Glutamatergic neuron (in vitro differentiated cells): ENCODE results near the gene LCORL. TPM values are rescaled to one million over a fixed set of nuclear protein-coding genes. Genes with fewer than 3 reads are reported as not detected.

Experiments used
- DNase-seq: peaks from one replicate; pipeline ENCODE4 v3.0.0; 2022
- H3K27ac Mint-ChIP-seq: one replicate; pipeline ENCODE4 v1.8.0; 2020; ENCODE audit warnings: mild to moderate bottlenecking, mixed read lengths, inconsistent platforms; ENCODE audit not compliant: unreplicated experiment
- H3K27me3 Mint-ChIP-seq: one replicate; pipeline ENCODE4 v1.8.0; 2020; ENCODE audit warnings: mild to moderate bottlenecking, moderate library complexity, mixed read lengths, inconsistent platforms; ENCODE audit not compliant: unreplicated experiment
- H3K36me3 Mint-ChIP-seq: one replicate; pipeline ENCODE4 v1.8.0; 2020; ENCODE audit warnings: mild to moderate bottlenecking, mixed read lengths, inconsistent platforms; ENCODE audit not compliant: unreplicated experiment
- H3K4me1 Mint-ChIP-seq: one replicate; pipeline ENCODE4 v1.8.0; 2020; ENCODE audit warnings: mild to moderate bottlenecking, low read depth, mixed read lengths, inconsistent platforms; ENCODE audit not compliant: unreplicated experiment
- H3K4me3 Mint-ChIP-seq: one replicate; pipeline ENCODE4 v1.8.0; 2020; ENCODE audit warnings: mild to moderate bottlenecking, mixed read lengths, inconsistent platforms; ENCODE audit not compliant: unreplicated experiment
- H3K9me3 Mint-ChIP-seq: one replicate; pipeline ENCODE4 v1.8.0; 2020; ENCODE audit warnings: mild to moderate bottlenecking, moderate library complexity, mixed read lengths, inconsistent platforms; ENCODE audit not compliant: unreplicated experiment
- CTCF ChIP-seq: fragments of 200-600 bp; sonication (generic); IDR thresholded peaks from one replicate; pipeline ENCODE4 v1.5.0; 2021; ENCODE audit not compliant: partially characterized antibody, unreplicated experiment
- total RNA-seq: library from RNA; stranded (reverse); fragmentation: NEBNext Ultra II Directional; extraction: Animal tissue kit (Norgen Biotek cat#: 25700); gene quantifications from one replicate; pipeline ENCODE4 v1.2.1, GENCODE V29; 2021; ENCODE audit not compliant: unreplicated experiment

LCORL gene
- total RNA-seq, 1 donor from 2014 or later, result 30.8 TPM

- DNase-seq, result no peak
- no peak for TF ChIP-seq CTCF
- H3K36me3 Mint-ChIP-seq, result no peaks in the 10 kb centered on the region
- no peak overlapping the region for H3K27ac Mint-ChIP-seq
- peaks cover 2% of the 10 kb centered on the region for H3K27me3 Mint-ChIP-seq
- H3K4me3 Mint-ChIP-seq, result no peak overlapping the region
- no peaks in the 10 kb centered on the region for H3K4me1 Mint-ChIP-seq
- no peaks in the 10 kb centered on the region for H3K9me3 Mint-ChIP-seq
These were observed 126.1 kb downstream of the LCORL start for GRCh38 chr4:17895481-17895880.

GRCh38 chr4:17894421-17894820 lies 127.1 kb downstream of the LCORL start:
- H3K4me3 Mint-ChIP-seq, result no peak overlapping the region
- H3K4me1 Mint-ChIP-seq, result no peaks in the 10 kb centered on the region
- no peaks in the 10 kb centered on the region for H3K36me3 Mint-ChIP-seq
- H3K27me3 Mint-ChIP-seq, result peaks cover 4% of the 10 kb centered on the region
- H3K27ac Mint-ChIP-seq, result no peak overlapping the region
- DNase-seq, result no peak
- no peaks in the 10 kb centered on the region for H3K9me3 Mint-ChIP-seq
- TF ChIP-seq CTCF, result no peak

GRCh38 chr4:17889692-17890091 lies 131.9 kb downstream of the LCORL start:
- Mint-ChIP-seq H3K4me3 (no peak overlapping the region), H3K36me3 (no peaks in the 10 kb centered on the region), H3K4me1 (no peaks in the 10 kb centered on the region), H3K27me3 (peaks cover 2% of the 10 kb centered on the region), H3K27ac (no peak overlapping the region), H3K9me3 (peaks cover 2% of the 10 kb centered on the region)
- TF ChIP-seq CTCF, result no peak
- DNase-seq, result no peak

GRCh38 chr4:17884511-17884910 lies 137.0 kb downstream of the LCORL start:
- DNase-seq, result no peak
- H3K9me3 Mint-ChIP-seq, result peaks cover 2% of the 10 kb centered on the region
- H3K4me1 Mint-ChIP-seq, result no peaks in the 10 kb centered on the region
- no peak for TF ChIP-seq CTCF
- H3K27ac Mint-ChIP-seq, result no peak overlapping the region
- H3K36me3 Mint-ChIP-seq, result no peaks in the 10 kb centered on the region
- no peak overlapping the region for H3K4me3 Mint-ChIP-seq
- peaks cover under 1% of the 10 kb centered on the region for H3K27me3 Mint-ChIP-seq

GRCh38 chr4:17884063-17884462 lies 137.5 kb downstream of the LCORL start:
- H3K27me3 Mint-ChIP-seq, result no peaks in the 10 kb centered on the region
- no peak for DNase-seq
- H3K36me3 Mint-ChIP-seq, result no peaks in the 10 kb centered on the region
- no peak for TF ChIP-seq CTCF
- H3K4me3 Mint-ChIP-seq, result no peak overlapping the region
- H3K9me3 Mint-ChIP-seq, result peaks cover 2% of the 10 kb centered on the region
- H3K4me1 Mint-ChIP-seq, result no peaks in the 10 kb centered on the region
- H3K27ac Mint-ChIP-seq, result no peak overlapping the region
